Endometrium (tissue), 2 donors: ENCODE measurements around the gene DLEC1.

Source experiments
- FAIRE-seq: peaks from 2 replicates; lab custom pipeline; 2012; peaks lifted over from hg19 to GRCh38; lab: Jason Lieb, UNC
- donor health status: control.
- donor health status: control.

DLEC1 gene

GRCh38 chr3:38108649-38109579 is 69.9 kb downstream of the DLEC1 start:
- no peak for FAIRE-seq

DNA sequence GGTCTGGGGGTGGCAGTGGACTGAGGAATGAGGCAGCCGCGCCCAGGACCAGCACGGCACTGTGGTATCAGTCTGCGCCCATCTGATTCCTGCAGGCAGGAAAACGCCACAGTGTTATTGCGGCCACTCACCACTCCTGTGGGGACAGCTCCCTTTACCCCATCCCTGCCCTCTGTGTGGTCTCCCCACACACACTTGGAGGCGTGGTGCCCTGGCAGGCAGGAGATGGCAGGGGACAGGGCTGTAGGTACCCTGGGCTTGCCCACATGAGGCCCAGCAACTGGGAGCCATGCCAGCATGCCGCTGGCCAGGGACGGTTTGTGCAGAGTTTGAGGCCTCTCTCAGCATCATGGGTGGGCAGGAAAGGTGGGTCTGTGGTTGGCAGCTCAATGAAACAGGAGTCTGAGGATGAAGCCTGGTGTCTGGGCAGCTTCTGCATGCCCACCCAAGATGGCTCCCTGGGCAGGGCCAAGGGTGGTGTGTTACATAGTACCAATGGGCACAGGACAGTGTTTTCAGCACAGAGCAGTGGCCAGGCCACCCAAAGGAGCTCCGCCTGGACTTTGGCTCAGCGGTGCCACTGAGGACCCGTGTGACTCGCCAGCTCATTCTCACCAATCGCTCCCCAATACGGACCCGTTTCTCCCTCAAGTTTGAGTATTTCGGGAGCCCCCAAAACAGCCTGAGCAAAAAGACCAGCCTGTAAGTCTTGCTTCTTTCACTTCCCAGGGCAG is 70.7 kb downstream of the DLEC1 start:
- FAIRE-seq, result no peak

- no peak for FAIRE-seq
Observed at GRCh38 chr3:38110314-38111050, 71.5 kb downstream of the DLEC1 start.

DNA sequence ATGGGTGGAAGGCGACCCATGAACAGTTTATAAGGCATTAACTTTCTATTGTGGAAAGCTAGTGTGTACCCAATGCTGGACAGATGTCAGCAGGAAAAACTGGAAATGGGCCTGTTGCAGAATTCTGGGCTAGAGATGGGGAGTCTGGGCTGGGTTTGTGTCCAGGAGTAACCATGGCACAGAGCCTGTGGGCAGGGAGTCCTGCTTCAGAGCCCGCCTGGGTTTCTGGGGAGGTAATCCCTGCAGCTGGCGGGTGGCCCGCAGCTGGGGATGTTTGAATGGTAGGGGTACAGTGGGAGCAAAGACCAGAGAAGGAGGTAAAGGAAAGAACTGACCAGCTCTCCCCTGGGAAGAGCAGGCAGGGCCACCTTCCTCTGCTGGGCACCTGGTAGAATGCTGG is 72.2 kb downstream of the DLEC1 start:
- no peak for FAIRE-seq

DNA sequence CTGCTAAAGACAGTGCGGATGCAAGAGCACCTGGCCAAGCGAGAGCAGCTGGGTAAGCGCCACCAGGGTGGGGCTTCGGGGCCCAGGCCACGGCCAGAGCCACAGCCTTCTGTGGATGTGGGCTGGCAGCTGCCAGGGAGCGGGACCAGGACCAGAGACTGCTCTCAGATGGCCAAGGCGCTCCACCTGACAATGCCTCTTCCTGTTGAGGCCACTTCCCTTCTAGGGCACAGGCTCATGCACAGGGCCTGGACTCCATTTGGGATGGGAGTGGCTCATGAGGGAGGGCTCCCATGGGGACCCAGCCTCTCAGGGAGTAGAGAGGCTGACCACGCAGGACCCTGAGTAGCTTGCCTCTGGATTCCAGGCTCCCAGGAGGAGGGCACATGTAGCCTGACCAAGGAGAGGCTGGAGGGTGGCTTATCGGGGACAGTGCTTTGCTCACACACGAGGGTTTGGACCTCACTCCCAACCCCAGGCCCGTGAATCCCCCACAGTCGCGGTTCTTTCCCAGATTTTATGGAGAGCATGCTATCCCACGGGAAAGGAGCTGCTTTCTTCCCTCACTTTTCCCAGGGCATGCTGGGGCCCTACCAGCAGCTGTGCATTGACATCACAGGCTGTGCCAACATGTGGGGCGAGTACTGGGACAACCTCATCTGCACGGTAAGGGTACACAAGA is 72.8 kb downstream of the DLEC1 start:
- no peak for FAIRE-seq

DNA sequence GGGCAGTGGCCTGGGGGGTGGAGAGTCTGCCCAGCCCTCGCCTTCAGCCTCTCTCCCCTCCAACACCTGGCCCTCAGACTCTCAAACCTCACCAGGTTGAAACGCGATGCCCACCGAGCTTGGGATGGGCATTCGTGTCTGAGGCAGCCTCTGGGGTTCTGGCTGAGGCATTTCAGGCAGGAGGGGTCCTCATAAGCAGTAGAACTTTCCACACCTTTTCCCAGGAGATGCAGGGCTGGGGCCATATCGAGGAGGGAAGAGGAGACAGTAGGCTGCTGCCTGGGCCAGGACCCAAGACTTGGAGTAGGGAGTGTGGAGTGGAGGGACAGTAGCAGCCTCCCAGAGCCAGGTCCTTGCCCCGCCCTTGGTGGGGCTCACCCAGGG is 73.4 kb downstream of the DLEC1 start:
- no peak for FAIRE-seq

GRCh38 chr3:38114052-38114874 is 75.3 kb downstream of the DLEC1 start:
- FAIRE-seq, result no peak

- FAIRE-seq, result no peak
Observed at GRCh38 chr3:38114875-38115644, 76.1 kb downstream of the DLEC1 start.

DNA sequence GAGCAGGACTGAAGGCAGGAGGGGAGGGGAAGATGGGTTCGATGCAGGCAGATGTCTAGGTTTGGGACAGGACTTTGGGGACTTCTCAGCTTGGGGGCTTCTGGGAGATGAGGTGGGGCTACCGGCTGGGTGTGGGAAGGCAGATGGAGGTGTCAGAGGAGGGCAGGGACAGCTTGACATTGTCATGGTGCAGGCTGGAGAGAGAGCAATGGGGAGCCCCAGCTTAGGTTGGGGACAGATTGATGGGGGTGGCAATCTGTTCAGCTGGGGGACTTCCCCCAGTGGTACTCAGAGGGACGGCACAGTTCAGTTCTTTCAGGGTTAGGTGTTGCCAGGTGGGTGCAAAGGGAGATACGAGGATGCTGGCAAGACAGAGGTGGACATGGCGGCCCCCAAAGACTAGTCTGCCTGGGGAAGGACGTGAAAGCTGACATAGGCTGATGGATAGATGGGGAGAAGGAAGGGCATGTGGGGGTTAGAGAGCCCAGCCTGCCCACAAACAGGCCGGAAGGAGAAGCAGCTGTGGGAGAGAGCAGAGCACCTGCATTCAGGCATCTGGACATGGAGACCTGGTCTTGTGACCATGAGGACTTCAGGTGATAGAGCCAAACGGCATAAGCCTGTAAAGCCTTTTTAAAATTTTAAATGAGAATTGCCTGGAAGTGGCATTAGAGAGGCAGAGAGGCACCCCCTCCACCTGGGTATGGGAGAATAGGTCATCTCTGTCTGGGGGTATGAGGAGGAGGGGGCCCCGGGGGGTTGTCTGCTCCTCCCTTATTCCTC is 76.8 kb downstream of the DLEC1 start:
- no peak for FAIRE-seq

DNA sequence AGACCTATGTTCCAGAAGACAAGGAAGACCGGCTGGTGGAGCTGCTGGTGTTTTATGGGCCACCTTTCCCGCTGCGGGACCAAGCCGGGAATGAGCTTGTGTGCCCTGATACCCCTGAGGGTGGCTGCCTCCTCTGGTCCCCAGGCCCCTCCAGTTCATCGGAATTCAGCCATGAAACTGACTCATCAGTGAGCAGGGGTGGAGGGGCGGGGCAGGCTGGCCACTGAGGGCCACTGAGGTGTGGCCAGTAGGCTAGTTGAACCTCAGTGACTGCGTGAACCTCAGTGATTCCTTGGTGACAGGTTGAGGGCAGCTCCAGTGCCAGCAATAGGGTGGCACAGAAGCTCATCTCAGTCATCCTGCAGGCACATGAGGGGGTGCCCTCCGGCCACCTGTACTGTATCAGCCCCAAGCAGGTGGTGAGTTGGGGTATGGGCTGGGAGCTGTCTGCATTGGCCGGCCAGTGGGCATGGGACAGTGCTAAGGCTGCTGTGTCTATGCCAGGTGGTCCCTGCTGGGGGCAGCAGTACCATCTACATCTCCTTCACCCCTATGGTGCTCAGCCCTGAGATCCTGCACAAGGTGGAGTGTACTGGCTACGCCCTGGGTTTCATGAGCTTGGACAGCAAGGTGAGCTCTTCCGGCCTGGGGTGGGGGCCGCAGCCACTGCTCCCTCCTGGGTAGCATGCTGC is 77.6 kb downstream of the DLEC1 start:
- FAIRE-seq, result no peak

GRCh38 chr3:38117163-38117716 is 78.2 kb downstream of the DLEC1 start:
- no peak for FAIRE-seq

DNA sequence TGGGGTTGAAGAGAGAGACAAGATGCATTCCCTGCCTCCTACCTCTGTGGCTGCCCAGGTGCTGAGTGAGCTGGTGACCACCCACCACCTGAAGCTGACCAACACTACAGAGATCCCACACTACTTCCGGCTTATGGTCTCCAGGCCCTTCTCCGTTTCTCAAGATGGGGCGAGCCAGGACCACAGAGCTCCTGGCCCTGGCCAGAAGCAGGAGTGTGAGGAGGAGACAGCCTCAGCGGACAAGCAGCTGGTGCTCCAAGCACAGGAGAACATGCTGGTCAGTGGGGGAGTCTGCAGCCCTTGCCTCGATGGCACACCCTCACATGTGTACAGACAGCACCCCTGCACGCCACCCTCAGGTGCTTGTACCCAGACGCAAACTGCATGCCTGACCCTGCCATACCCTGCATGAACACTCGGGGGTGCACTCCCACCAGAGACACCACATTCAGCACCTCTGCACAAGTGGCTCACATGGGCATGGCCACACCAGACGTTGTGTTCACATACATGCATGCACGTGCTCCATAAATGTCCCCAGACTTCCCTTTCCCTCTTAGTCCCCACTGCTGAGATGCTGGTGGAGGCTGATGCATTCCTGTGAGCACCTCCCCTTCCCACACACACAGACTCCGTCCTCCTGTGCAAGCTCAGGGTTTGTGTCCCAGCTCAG is 78.9 kb downstream of the DLEC1 start:
- no peak for FAIRE-seq

GRCh38 chr3:38118421-38119247 is 79.6 kb downstream of the DLEC1 start:
- FAIRE-seq, result no peak

DNA sequence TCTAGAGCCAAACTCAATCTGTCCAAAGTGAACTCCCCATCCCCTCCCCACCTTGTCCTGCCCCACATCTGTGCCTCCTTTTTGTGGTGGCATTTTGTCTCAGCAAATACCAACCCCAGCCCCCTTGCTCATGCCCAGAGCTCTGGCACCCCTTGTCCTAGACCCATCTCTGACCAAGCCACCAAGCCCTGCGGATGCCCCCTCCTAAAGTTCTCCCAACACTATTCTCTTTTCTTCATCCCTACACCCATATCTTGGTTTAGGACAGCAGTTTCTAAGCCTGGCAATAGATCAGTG is 80.2 kb downstream of the DLEC1 start:
- no peak for FAIRE-seq

DNA sequence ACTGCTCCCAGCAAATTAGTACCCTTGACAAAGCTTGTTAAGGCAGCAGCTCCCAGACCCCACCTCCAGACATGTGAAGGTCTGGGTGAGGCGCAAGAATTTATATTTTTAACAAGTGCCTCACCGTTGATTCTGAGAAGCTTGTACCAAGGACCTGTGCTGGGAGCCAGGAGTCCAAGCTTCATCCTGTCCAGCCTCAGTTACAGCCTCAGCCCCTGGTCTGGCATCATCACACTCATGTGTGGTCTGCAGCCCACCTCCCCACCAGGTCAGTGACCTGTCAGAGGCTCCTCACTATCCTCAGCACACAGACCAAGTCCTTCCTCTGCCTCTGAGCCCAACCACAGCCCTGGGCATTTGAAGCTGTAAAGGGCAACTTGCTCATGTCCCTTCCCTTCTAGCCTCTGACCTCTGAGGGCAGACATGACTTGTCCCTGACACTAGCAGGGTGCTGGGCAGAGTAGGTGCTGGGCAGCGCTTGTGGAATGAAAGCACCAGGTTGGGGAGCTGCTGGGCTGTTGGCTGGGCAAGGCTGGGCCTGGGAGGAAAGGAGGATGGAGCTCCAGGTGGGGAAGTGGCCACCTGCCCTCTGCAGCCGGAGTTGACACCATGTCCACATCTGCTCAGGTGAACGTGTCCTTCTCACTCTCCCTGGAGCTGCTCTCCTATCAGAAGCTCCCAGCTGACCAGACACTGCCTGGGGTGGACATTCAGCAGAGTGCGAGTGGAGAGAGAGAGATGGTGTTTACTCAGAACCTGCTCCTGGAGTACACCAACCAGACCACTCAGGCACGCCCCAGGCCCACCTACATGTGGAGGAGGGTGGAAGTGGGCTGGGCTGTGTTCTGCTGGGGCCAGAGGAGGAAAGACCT is 81.0 kb downstream of the DLEC1 start:
- no peak for FAIRE-seq

DNA sequence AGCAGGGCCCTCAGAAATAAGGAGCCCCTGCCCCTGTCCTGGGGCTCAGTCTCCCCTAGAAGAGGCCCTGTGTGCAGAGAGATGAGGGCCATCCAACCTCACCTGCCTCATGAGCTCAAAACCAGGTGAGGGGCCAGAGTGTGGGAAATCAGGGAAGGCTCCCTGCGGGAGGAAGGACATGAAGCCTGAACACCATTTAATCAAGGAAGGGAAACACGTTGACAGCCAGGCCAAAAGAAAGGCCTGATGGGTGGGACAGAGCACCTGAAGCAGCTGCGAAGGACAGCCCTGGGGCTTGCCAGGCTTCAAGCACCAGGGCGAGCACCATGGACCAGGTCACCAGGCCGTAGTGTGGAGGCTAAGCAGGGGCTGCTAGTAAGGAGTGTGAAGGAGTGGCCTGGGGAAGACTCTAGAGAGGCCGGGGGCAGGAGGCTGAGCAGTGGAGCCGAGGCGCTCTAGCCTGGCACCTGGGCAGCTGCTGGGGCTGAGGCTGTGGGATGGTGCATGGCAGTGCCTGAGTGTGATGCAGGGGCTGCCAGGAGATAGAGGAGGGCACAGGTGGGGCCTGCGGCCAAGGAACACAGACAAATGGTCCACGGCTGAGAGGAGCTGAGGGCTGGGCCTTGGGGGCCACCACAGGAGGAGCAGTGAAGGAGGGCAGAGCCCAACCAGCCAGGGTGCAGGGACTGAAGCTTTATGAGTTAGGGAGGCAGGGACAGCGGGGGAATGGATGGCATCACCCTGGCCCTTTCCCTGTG is 81.9 kb downstream of the DLEC1 start:
- FAIRE-seq, result no peak
